Fibroblast of skin of left quadriceps (primary cell): ENCODE measurements around the gene CNTN5.

Experiments
- DNase-seq, 2 experiments: peaks; one replicate each; pipeline ENCODE4 v3.0.0-alpha.2; 2013; ENCODE audit warnings: low read depth in 2 of 2

CNTN5 gene

GRCh38 chr11:99918761-99919160 is 898.0 kb downstream of the CNTN5 start:
- DNase-seq = no peak

- no peak for DNase-seq
Measured at GRCh38 chr11:99920956-99921355, 900.2 kb downstream of the CNTN5 start.

DNA sequence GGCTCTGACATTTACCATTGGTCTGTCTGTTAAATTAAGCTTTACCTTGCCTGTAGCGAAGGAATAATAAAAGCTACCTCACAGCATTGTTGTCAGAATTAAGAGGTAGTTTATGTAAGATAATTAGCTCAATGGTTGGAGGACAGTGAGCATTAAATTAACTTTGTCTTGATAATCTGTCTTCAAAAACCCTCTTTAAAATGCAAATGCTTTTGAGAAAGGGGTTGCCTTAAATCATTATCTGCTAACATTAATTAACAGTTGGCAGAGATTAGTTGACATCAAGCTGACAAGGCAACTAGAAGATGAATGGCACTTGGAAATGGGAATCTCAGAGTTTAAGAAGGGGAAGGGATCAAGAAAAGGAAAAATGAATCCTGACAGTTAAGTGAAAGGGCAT is 905.2 kb downstream of the CNTN5 start:
- DNase-seq = no peak

DNA sequence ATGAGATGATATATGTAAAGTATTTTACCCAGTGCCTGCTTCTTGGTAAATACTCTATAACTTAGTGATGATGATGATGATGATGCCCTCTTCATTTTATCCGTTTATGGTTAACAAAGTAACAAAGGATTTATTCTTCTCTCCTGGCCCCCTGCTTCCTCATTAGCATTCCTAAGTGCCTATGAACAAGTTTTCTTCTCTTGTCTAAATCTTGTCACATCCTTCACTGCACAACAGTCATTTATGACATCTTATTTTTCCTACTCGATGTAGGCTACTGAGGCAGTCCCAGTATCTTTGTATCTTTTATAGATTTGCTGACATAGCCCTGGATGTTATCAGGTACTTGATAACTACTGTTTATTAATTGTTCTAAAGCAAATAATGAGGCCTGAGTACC is 911.9 kb downstream of the CNTN5 start:
- DNase-seq = no peak

GRCh38 chr11:99934008-99934407 is 913.3 kb downstream of the CNTN5 start:
- no peak for DNase-seq

- DNase-seq = no peak
Measured at GRCh38 chr11:99937330-99937729, 916.6 kb downstream of the CNTN5 start.

DNA sequence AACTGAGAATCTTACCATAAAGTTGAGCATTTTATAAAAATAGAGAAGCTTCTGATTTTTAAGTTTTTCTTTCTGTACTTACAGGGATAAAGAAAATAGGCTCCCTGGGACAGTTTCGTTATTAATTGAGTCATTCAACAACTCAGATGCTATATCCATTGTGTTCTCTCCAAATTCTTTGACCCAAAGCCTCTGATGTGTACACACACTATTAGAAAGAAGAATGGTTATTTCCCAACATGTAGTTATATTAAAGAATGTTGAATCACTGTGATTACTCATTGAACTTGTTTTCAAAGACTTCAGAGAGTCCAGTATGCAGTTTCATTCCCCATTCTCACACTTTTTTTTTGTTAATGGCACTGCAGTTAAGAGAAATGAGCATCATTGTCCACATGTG is 932.1 kb downstream of the CNTN5 start:
- no peak for DNase-seq

- no peak for DNase-seq
Measured at GRCh38 chr11:99960536-99960935, 939.8 kb downstream of the CNTN5 start.

- no peak for DNase-seq
Measured at GRCh38 chr11:99968336-99968735, 947.6 kb downstream of the CNTN5 start.

DNA sequence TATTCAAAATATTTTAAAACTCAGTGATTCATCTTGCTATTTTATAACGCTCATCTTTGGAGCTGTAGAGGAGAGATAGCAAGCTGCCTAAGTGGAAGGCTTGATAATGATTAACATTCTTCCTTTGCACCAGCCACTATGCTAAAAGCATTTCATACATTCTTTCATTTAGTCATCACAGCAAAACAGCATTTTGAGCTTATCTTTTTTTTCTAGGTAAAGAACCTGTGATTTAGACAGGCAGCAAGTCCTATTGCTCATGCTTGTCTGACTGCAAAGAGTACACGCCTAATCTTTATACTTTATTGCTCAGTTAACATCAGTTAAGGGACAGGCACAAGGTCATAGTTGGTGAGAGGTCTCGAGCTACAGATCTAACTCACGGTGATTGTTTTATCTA is 953.2 kb downstream of the CNTN5 start:
- DNase-seq = no peak

GRCh38 chr11:99979042-99979441 is 958.3 kb downstream of the CNTN5 start:
- no peak for DNase-seq

DNA sequence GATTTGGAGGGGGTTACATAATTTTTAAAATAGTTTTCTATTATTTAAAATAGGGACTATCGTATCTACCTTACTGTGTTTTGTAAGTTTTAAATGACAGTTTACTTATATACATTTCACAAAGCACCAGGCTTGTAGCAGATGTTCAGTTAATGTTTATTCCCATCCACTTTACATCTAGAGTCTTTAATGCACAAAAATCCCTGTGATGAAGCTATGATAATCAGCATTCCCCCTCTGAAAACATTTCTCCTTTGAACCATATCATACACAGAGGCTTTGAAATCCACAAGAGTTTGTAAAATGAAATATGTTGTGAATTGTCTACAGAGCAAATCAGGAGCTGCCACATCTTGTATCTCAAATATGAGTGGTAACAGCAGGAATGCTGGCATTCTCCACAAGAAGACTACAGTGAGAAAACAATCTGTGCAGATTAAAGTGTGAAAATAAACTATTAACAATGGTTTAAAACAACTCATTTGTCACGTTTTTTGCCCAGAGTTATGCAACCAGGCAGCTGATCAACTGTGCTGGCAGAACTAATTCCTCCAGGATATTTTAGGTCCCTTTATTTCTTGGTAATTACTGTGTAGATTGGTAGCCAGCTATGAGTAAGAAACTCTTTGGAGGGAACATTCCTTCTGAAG is 967.2 kb downstream of the CNTN5 start:
- no peak for DNase-seq

DNA sequence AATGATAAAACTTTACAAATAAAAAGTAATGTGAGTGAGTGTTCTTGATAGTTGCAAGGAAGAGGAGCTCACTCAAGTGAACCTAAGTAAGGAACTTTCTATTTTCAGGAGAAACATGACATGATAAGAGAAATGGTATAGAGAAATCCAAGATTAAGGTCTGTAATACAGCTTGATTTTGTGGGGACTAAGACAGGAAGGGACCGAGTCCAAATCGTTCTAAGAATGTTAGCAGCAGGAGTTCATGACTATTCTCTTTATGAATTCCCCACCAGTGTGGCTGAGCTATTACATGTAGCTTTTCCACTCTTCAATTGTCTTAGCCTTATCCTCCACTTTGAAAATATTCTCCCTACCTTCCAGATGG is 967.7 kb downstream of the CNTN5 start:
- no peak for DNase-seq

DNA sequence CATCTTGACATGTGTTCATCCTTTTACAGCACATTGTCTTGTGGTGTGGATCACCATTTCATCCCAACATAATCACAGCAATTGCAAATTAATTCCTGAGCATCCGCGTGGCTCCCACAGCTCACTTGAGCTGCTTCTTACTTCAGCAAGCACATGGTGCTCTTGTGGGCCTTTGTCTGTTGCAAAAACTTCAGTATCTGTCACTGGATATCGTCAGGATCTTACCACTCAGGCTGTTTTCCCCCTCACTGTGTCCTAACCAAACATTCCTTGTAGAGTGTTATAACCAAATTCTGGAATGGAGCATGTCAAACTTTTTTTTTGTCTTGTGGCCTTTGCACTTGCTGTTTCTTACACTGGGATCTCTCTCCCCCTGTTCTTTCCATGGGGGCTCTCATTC is 983.2 kb downstream of the CNTN5 start:
- DNase-seq = no peak

DNA sequence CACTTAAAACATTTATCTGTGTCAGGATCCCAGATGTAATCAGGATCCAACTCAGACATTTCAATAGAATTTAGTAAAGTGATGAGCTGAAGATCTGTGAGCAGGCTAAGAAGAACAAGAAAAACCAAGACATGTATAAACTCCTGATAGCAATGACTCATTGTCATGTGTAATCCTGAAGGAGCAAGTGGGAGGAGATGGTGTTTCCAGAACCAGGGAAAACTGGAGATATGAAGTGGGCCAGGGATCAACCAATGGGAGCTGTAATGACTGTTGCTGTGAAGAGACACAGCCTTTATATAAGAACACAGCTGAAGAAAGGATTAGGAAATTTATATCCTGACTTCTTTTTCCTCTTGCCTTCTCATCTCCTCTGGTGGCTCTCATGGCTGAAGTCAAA is 983.8 kb downstream of the CNTN5 start:
- no peak for DNase-seq

- DNase-seq = no peak
Measured at GRCh38 chr11:100008417-100008816, 987.7 kb downstream of the CNTN5 start.

DNA sequence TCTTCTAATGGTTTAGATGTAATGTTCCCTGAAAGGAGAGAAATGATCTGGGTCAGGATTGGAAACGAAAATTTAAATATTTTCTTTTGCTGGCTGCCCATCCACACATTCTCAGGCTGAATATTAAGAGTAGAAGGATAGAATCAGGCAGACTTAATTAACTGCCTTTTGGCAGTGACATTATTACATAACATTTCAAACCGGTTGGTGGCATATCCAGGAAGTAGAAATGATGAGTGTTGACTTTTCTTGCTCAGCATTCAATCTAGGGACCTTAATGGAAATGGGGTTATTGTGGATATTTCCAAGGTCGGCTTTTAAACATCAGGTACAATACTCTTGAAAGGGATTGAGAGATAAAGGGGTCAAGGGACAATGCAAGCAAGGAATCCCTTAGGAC is 989.0 kb downstream of the CNTN5 start:
- DNase-seq = no peak

DNA sequence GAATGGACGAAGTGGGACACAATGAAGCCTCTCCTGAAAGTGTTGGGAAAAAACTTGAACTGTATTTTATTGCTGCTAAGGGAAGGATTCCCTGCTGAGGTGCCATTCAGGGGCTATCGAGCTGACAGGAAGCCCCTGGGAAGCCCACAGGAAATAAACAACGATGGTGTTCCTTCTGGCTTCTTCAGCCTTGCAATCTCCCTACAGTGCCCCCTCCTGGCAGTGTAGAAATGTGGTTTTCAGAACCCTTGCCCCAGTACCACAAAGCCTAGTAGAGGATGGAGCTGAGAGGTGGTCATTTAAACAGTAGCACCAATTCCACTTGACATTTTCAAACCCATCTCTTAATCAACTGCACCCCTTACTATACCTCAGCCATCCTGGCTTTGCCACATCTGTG is 989.6 kb downstream of the CNTN5 start:
- DNase-seq = no peak

DNA sequence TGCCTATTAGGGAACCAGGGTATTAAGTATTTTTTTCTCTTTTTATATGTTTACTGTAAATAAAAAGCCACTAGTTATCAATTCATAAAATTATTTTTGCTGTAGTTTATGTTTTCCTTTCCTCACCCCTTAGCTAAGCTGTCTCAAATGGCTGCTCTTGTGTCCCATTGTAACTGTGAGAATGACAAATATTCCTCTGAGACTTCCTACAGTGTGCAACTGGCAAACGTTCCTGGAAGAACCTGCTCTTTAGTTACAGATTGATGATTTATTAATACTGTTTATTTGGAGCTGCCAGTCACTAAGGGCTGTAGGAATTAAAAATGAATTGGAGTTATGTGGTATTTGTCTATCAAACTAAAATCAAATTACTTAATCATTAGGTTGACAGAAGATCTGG is 990.9 kb downstream of the CNTN5 start:
- no peak for DNase-seq

GRCh38 chr11:100013011-100013410 is 992.3 kb downstream of the CNTN5 start:
- DNase-seq = no peak

DNA sequence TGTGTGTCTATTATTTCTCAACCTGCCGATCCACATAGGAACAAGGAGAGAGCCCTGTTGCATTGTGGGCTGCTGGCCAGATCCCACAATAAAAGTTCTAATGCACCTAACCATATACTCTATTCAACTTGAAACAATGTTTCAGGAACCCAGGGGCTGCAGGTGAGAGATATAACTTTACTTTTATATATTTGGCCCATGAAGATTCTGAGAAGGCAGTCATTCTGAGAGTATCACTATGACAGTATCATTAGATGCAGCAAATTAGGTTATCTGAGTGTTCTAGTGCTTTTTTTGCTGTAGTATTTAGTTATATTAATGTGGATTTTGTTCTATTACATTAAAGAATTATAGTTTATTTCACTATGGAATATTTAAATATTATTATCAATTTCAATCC is 1011.2 kb downstream of the CNTN5 start:
- DNase-seq = no peak

- DNase-seq = no peak
Measured at GRCh38 chr11:100061006-100061405, 1040.3 kb downstream of the CNTN5 start.

DNA sequence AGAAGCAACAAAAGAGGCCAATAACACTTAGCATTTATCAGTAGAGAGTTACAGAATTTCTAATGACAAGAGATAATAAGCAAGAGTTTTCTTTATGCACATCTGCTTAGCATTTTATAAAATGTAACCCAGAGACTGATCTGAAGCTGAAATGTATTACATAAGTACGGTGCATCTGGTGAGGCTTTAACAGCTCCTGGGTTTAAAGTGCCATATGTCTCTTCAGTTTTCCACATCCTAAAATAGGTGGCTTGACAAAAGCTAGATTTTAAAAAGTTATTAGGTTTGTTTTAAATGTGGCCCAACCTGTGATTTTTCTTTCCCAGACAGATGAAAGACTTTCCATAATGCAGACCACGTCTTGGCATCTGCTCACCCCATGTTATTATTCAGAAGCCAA is 1045.7 kb downstream of the CNTN5 start:
- no peak for DNase-seq

GRCh38 chr11:100068116-100068515 is 1047.4 kb downstream of the CNTN5 start:
- DNase-seq = no peak

DNA sequence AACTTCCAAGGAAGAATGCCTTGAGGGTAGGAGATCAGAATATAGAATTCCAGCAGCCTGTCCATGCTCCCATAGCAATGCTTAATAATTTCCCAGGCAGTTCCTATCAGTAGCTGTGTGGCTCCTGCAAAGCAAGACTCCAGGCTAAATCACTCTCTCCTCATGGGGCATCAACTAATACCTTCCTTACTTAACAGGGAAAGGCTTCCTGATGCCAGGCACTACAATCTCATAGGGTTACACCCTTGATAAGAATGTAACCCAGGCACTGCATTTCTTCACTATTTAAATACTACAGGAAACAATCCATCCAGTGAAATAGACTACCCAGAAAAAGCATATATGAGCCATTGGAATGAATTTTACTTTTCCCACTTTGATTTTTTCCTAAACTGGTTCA is 1051.4 kb downstream of the CNTN5 start:
- DNase-seq = no peak
